ENCODE data around the gene MRPL38. TPM values are rescaled to one million over a fixed set of nuclear protein-coding genes. Genes with fewer than 3 reads are reported as not detected.

Gene MRPL38
- total and polyA plus RNA-seq, 4 donors, result 26.3 to 116 (median 75.9) TPM

- WGBS (ENCODE audit: insufficient coverage), result 85% methylated on average over 12 of the region's 13 CpGs
- DNase-seq (ENCODE audit: low read depth in 4 of 6, low spot score in 6 of 6), result no peak
Measured at GRCh38 chr17:75937652-75938051, 33.0 kb upstream of the MRPL38 start.

GRCh38 chr17:75933808-75934207, 29.1 kb upstream of the MRPL38 start:
- Histone ChIP-seq H3K4me3 (ENCODE audit: low read depth, low read length) (no peak overlapping the region), H3K36me3 (ENCODE audit: control insufficient read depth, insufficient read depth, low read length) (peaks cover 16% of the 10 kb centered on the region), H3K9me3 (ENCODE audit: control insufficient read depth, insufficient read depth, low read length) (no peaks in the 10 kb centered on the region), H3K4me1 (ENCODE audit: control insufficient read depth, insufficient read depth, low read length) (no peaks in the 10 kb centered on the region), H3K27ac (ENCODE audit: low read depth, low read length) (no peak overlapping the region), H3K27me3 (ENCODE audit: control insufficient read depth, insufficient read depth, low read length) (no peaks in the 10 kb centered on the region)
- peak in 1 of 6 donors; percentile 6 for DNase-seq (ENCODE audit: low read depth in 4 of 6, low spot score in 6 of 6)
- no CpG with 5 or more reads among the region's 4 CpGs for WGBS (ENCODE audit: insufficient coverage)

More at GRCh38 chr17:75937652-75938051, 33.0 kb upstream of the MRPL38 start:
- no peaks in the 10 kb centered on the region for H3K27me3 ChIP-seq (ENCODE audit: control insufficient read depth, insufficient read depth, low read length)
- no peaks in the 10 kb centered on the region for H3K9me3 ChIP-seq (ENCODE audit: control insufficient read depth, insufficient read depth, low read length)
- H3K36me3 ChIP-seq (ENCODE audit: control insufficient read depth, insufficient read depth, low read length), result no peaks in the 10 kb centered on the region
- no peak overlapping the region for H3K27ac ChIP-seq (ENCODE audit: low read depth, low read length)
- no peak overlapping the region for H3K4me3 ChIP-seq (ENCODE audit: low read depth, low read length)
- H3K4me1 ChIP-seq (ENCODE audit: control insufficient read depth, insufficient read depth, low read length), result peaks cover 11% of the 10 kb centered on the region

DNA sequence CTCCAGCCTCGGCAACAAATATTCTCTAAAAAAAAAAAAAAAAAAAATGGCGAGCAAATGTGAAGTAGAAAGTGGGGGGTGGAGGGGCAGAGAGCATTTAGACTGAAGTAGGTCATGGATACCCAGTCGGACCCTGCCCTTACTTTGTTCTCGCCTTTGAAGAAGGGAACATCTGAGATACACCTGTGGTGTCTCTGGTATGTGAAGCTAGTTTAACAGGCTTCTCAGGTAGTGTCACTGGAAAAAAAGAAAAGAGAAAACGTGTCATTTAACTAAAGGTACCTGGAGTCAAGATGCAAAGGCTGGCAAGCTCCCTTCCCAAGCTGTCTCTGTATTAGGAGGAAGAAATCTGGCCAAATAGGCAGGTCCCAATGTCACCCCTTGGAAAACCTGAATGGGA, 28.2 kb upstream of the MRPL38 start:
- 93% methylated on average over 3 of the region's 5 CpGs for WGBS (ENCODE audit: insufficient coverage)
- H3K4me3 ChIP-seq (ENCODE audit: low read depth, low read length), result no peak overlapping the region
- no peak overlapping the region for H3K27ac ChIP-seq (ENCODE audit: low read depth, low read length)
- no peaks in the 10 kb centered on the region for H3K27me3 ChIP-seq (ENCODE audit: control insufficient read depth, insufficient read depth, low read length)
- DNase-seq (ENCODE audit: low read depth in 4 of 6, low spot score in 6 of 6), result no peak
- peaks cover 18% of the 10 kb centered on the region for H3K36me3 ChIP-seq (ENCODE audit: control insufficient read depth, insufficient read depth, low read length)
- H3K9me3 ChIP-seq (ENCODE audit: control insufficient read depth, insufficient read depth, low read length), result no peaks in the 10 kb centered on the region
- no peaks in the 10 kb centered on the region for H3K4me1 ChIP-seq (ENCODE audit: control insufficient read depth, insufficient read depth, low read length)

DNA sequence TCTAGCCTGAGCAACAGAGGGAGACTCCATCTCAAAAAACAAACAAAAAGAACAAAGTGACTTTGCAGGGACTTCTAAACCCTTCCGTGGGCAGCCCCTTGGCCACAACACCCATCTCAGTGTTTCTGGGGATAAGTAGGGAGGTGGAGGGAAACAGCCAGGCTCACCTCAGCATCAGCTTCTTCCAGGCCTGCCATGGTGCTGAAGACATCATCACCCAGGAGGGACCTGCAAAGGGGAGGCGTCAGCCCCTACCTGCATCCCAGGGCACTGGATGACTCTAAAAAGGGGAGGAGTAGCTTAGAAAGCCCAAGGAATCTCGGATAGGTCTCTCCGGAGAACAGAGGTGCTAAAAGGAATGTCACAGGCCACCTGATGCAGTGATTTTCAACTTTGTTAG, 26.4 kb upstream of the MRPL38 start:
- Histone ChIP-seq H3K4me1 (ENCODE audit: control insufficient read depth, insufficient read depth, low read length) (no peaks in the 10 kb centered on the region), H3K4me3 (ENCODE audit: low read depth, low read length) (no peak overlapping the region), H3K9me3 (ENCODE audit: control insufficient read depth, insufficient read depth, low read length) (no peaks in the 10 kb centered on the region), H3K27ac (ENCODE audit: low read depth, low read length) (no peak overlapping the region), H3K27me3 (ENCODE audit: control insufficient read depth, insufficient read depth, low read length) (no peaks in the 10 kb centered on the region), H3K36me3 (ENCODE audit: control insufficient read depth, insufficient read depth, low read length) (peaks cover 31% of the 10 kb centered on the region)
- no peak for DNase-seq (ENCODE audit: low read depth in 4 of 6, low spot score in 6 of 6)
- whole genome bisulfite sequencing (ENCODE audit: insufficient coverage), result 93% methylated on average over 3 of the region's 4 CpGs

DNA sequence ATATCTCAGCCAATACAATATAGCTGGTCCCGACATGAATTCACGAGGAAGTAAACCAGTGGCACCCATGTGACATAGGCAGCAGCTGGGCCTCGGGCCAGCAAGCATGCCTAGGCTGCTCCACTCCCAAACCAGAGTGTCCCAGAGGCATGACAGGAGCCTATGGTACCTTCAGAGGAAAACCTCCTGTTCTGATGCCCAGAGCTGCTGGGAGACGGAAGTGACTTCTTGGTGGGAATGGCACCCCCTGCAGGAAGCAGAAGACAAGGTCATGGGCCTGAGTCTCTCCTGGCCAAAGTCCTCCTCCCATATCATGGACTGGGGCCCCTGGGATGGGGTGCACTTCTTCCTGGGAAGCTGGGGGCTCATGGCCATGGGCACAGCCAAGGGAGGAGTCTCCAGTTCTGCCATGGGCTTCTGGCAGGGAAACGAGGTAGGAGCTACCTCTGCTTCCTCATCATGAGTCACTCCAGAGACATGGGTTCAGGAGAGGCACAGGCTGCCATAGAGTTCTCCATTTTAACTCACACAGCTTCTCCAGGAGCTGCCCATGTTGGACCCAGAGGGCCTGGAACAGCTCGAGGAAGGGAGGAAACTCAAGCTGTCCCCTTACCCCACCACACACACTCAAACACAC, 22.7 kb upstream of the MRPL38 start:
- Histone ChIP-seq H3K4me1 (ENCODE audit: control insufficient read depth, insufficient read depth, low read length) (no peaks in the 10 kb centered on the region), H3K27me3 (ENCODE audit: control insufficient read depth, insufficient read depth, low read length) (no peaks in the 10 kb centered on the region), H3K9me3 (ENCODE audit: control insufficient read depth, insufficient read depth, low read length) (no peaks in the 10 kb centered on the region), H3K36me3 (ENCODE audit: control insufficient read depth, insufficient read depth, low read length) (peaks cover 58% of the 10 kb centered on the region), H3K4me3 (ENCODE audit: low read depth, low read length) (no peak overlapping the region), H3K27ac (ENCODE audit: low read depth, low read length) (no peak overlapping the region)
- DNase-seq (ENCODE audit: low read depth in 4 of 6, low spot score in 6 of 6), result no peak
- WGBS (ENCODE audit: insufficient coverage), result 79% methylated on average over 6 of the region's 6 CpGs

DNA sequence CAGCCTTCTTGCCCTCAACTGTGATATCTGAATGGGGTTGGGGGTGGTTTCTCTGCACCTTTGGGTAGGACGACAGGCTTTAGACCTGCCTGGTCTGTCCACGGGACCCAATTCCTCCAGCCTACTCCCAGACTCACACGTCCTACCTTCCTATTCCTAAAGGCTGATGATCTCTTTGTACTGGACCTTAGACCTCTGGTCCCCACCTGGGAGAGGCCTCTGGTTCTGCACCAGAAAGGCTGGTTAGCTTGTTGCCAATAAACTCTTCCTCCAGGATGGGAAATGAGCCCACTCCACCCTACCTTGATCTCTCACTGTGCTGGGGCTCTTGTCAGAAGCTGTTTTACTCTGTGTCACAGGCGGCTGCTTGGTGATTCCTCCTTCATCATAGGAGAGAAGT, 21.8 kb upstream of the MRPL38 start:
- 92% methylated on average over 2 of the region's 4 CpGs for WGBS (ENCODE audit: insufficient coverage)
- DNase-seq (ENCODE audit: low read depth in 4 of 6, low spot score in 6 of 6), result no peak
- Histone ChIP-seq H3K4me1 (ENCODE audit: control insufficient read depth, insufficient read depth, low read length) (no peaks in the 10 kb centered on the region), H3K27ac (ENCODE audit: low read depth, low read length) (no peak overlapping the region), H3K27me3 (ENCODE audit: control insufficient read depth, insufficient read depth, low read length) (no peaks in the 10 kb centered on the region), H3K9me3 (ENCODE audit: control insufficient read depth, insufficient read depth, low read length) (no peaks in the 10 kb centered on the region), H3K36me3 (ENCODE audit: control insufficient read depth, insufficient read depth, low read length) (peaks cover 63% of the 10 kb centered on the region), H3K4me3 (ENCODE audit: low read depth, low read length) (no peak overlapping the region)

DNA sequence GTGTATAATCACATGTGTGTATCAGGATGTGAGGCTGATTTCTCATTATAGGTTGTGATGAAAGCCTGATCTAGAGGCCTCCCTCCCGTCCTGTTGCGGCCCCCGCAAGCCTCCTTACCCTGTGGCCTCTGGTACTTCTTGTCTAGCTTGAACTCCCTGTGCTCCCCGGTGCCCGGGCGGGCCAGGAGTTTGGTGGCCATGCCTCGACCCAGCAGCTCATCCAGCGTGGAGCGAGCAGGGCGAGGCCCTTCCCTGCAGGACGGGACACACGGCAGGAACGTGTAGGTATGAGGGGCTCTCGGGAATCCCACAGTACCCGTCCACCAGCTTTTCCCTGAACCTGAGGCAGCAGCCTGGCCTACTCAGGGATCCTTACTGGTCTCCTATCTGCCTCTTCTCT, 21.2 kb upstream of the MRPL38 start:
- Histone ChIP-seq H3K27me3 (ENCODE audit: control insufficient read depth, insufficient read depth, low read length) (no peaks in the 10 kb centered on the region), H3K4me1 (ENCODE audit: control insufficient read depth, insufficient read depth, low read length) (no peaks in the 10 kb centered on the region), H3K27ac (ENCODE audit: low read depth, low read length) (no peak overlapping the region), H3K4me3 (ENCODE audit: low read depth, low read length) (no peak overlapping the region), H3K9me3 (ENCODE audit: control insufficient read depth, insufficient read depth, low read length) (no peaks in the 10 kb centered on the region), H3K36me3 (ENCODE audit: control insufficient read depth, insufficient read depth, low read length) (peaks cover 65% of the 10 kb centered on the region)
- no peak for DNase-seq (ENCODE audit: low read depth in 4 of 6, low spot score in 6 of 6)
- 93% methylated on average over 15 of the region's 15 CpGs for WGBS (ENCODE audit: insufficient coverage)

DNA sequence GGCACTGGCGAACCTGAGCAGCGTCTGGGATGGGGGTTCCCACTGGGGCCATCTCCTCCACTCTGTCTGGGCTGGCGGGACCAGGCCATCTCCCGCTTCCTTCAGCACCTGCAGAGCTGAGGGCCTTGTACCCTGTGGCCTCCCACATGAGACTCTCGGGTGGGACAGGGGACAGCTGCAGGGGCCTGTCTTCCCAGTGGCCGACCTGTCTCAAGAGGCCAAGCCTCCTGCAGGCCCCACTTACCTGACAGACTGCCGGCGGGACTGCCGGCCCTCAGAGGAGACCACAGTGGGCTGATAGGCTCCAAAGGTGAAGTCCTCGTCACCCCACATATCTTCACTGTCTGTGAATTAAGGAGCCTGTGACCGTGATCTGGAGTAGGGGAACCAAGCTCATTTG, 20.4 kb upstream of the MRPL38 start:
- Histone ChIP-seq H3K4me1 (ENCODE audit: control insufficient read depth, insufficient read depth, low read length) (no peaks in the 10 kb centered on the region), H3K9me3 (ENCODE audit: control insufficient read depth, insufficient read depth, low read length) (no peaks in the 10 kb centered on the region), H3K27ac (ENCODE audit: low read depth, low read length) (no peak overlapping the region), H3K36me3 (ENCODE audit: control insufficient read depth, insufficient read depth, low read length) (peaks cover 71% of the 10 kb centered on the region), H3K4me3 (ENCODE audit: low read depth, low read length) (no peak overlapping the region), H3K27me3 (ENCODE audit: control insufficient read depth, insufficient read depth, low read length) (no peaks in the 10 kb centered on the region)
- 93% methylated on average over 9 of the region's 11 CpGs for WGBS (ENCODE audit: insufficient coverage)
- DNase-seq (ENCODE audit: low read depth in 4 of 6, low spot score in 6 of 6), result no peak

GRCh38 chr17:75922963-75923874, 18.5 kb upstream of the MRPL38 start:
- H3K4me1 ChIP-seq (ENCODE audit: control insufficient read depth, insufficient read depth, low read length), result no peaks in the 10 kb centered on the region
- H3K36me3 ChIP-seq (ENCODE audit: control insufficient read depth, insufficient read depth, low read length), result peaks cover 80% of the 10 kb centered on the region
- 93% methylated on average over 18 of the region's 19 CpGs for WGBS (ENCODE audit: insufficient coverage)
- H3K9me3 ChIP-seq (ENCODE audit: control insufficient read depth, insufficient read depth, low read length), result no peaks in the 10 kb centered on the region
- no peak for DNase-seq (ENCODE audit: low read depth in 4 of 6, low spot score in 6 of 6)
- H3K27me3 ChIP-seq (ENCODE audit: control insufficient read depth, insufficient read depth, low read length), result no peaks in the 10 kb centered on the region
- H3K4me3 ChIP-seq (ENCODE audit: low read depth, low read length), result no peak overlapping the region
- H3K27ac ChIP-seq (ENCODE audit: low read depth, low read length), result no peak overlapping the region

Measured in spinal cord (tissue), 10 donors.